Measurements from ENCODE around the gene RAB27A.

The RAB27A gene

DNA sequence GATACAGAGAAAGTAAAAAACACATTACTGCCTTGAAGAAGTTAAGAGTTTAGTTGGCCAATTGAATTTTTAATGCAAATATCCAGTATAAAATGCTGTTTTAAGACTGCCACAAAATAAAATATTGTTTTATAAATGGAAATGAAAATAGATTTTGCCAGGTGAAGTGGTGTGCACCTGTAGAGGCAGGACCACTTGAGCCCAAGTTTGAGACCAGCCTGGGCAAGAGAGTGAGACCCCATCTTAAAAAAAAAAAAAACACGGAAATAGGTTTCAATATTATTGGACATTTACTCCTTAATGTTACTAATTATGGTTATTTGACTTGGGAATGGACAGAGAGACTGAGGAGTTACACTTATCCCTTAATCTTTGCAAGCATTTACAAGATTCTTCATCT is 31.4 kb upstream of the RAB27A start:
- H3K27me3 ChIP-seq (replicated peaks; ENCODE audit: insufficient read depth, low read length), result no peaks in the 10 kb centered on the region

GRCh38 chr15:55320238-55320550 is 30.6 kb upstream of the RAB27A start:
- Histone ChIP-seq H3K9ac (ENCODE audit: low read length) (peak overlapping the region; percentile 83; the same call in 1 of the 2 replicates), H3K9me3 (replicated peaks; ENCODE audit: insufficient read depth, low read length) (no peaks in the 10 kb centered on the region), H2AFZ (ENCODE audit: low read length) (peak overlapping the region; percentile 55; the same call in 1 of the 2 replicates), H3K27ac (ENCODE audit: low read length) (peak overlapping the region; percentile 19; the same call in 1 of the 2 replicates), H3K79me2 (ENCODE audit: low read length) (peaks cover 39% of the 10 kb centered on the region), H3F3A (ENCODE audit: insufficient read depth, low read length) (peaks cover 16% of the 10 kb centered on the region; the same call in 1 of the 2 replicates), H3K4me3 (ENCODE audit: low read length) (peak overlapping the region; percentile 74), H3K9me2 (replicated peaks; ENCODE audit: insufficient read depth, low read length) (no peaks in the 10 kb centered on the region), H3K27me3 (replicated peaks; ENCODE audit: insufficient read depth, low read length) (no peaks in the 10 kb centered on the region), H3K36me3 (replicated peaks; ENCODE audit: insufficient read depth, low read length) (no peaks in the 10 kb centered on the region), H3K4me2 (ENCODE audit: low read depth, low read length) (peak overlapping the region; percentile 80), H4K20me1 (ENCODE audit: insufficient read depth, low read length) (no peaks in the 10 kb centered on the region), H3K4me1 (ENCODE audit: low read length) (peaks cover 3% of the 10 kb centered on the region; the same call in 1 of the 2 replicates)
- no peak for DNase-seq
- TF ChIP-seq EZH2phosphoT487 (IDR thresholded peaks at IDR 0.05; ENCODE audit: low read length), result no peak
- no peak for TF ChIP-seq CTCF (IDR thresholded peaks at IDR 0.05; ENCODE audit: low read length)
- TF ChIP-seq EZH2 (optimal IDR thresholded peaks at IDR 0.05; ENCODE audit: low read depth, low read length), result no peak

More for the DNA sequence above, 31.4 kb upstream of the RAB27A start:
- Histone ChIP-seq H3K27ac (ENCODE audit: low read length) (no peak overlapping the region), H2AFZ (ENCODE audit: low read length) (no peak overlapping the region), H3F3A (ENCODE audit: insufficient read depth, low read length) (peaks cover 16% of the 10 kb centered on the region; the same call in 1 of the 2 replicates), H3K79me2 (ENCODE audit: low read length) (peaks cover 39% of the 10 kb centered on the region), H3K4me3 (ENCODE audit: low read length) (no peak overlapping the region), H4K20me1 (ENCODE audit: insufficient read depth, low read length) (no peaks in the 10 kb centered on the region), H3K4me2 (ENCODE audit: low read depth, low read length) (no peak overlapping the region), H3K9ac (ENCODE audit: low read length) (no peak overlapping the region), H3K4me1 (ENCODE audit: low read length) (peaks cover 3% of the 10 kb centered on the region; the same call in 1 of the 2 replicates), H3K9me2 (replicated peaks; ENCODE audit: insufficient read depth, low read length) (no peaks in the 10 kb centered on the region), H3K36me3 (replicated peaks; ENCODE audit: insufficient read depth, low read length) (no peaks in the 10 kb centered on the region), H3K9me3 (replicated peaks; ENCODE audit: insufficient read depth, low read length) (no peaks in the 10 kb centered on the region)
- no peak for TF ChIP-seq EZH2phosphoT487 (IDR thresholded peaks at IDR 0.05; ENCODE audit: low read length)
- no peak for TF ChIP-seq EZH2 (optimal IDR thresholded peaks at IDR 0.05; ENCODE audit: low read depth, low read length)
- no peak for TF ChIP-seq CTCF (IDR thresholded peaks at IDR 0.05; ENCODE audit: low read length)
- DNase-seq, result no peak

GRCh38 chr15:55319537-55320237 is 30.1 kb upstream of the RAB27A start:
- no peaks in the 10 kb centered on the region for H3K9me3 ChIP-seq (replicated peaks; ENCODE audit: insufficient read depth, low read length)
- H3K4me1 ChIP-seq (ENCODE audit: low read length), result peaks cover 3% of the 10 kb centered on the region; the same call in 1 of the 2 replicates
- H3K4me2 ChIP-seq (ENCODE audit: low read depth, low read length), result peak overlapping the region; percentile 80
- DNase-seq, result peak; percentile 47
- peaks cover 16% of the 10 kb centered on the region; the same call in 1 of the 2 replicates for H3F3A ChIP-seq (ENCODE audit: insufficient read depth, low read length)
- no peaks in the 10 kb centered on the region for H3K36me3 ChIP-seq (replicated peaks; ENCODE audit: insufficient read depth, low read length)
- H2AFZ ChIP-seq (ENCODE audit: low read length), result peak overlapping the region; percentile 55
- H4K20me1 ChIP-seq (ENCODE audit: insufficient read depth, low read length), result no peaks in the 10 kb centered on the region
- H3K9ac ChIP-seq (ENCODE audit: low read length), result peak overlapping the region; percentile 83
- peak overlapping the region; percentile 78; the same call in 1 of the 2 replicates for H3K27ac ChIP-seq (ENCODE audit: low read length)
- TF ChIP-seq CTCF (IDR thresholded peaks at IDR 0.05; ENCODE audit: low read length), result no peak
- H3K4me3 ChIP-seq (ENCODE audit: low read length), result peak overlapping the region; percentile 74
- H3K27me3 ChIP-seq (replicated peaks; ENCODE audit: insufficient read depth, low read length), result no peaks in the 10 kb centered on the region
- H3K79me2 ChIP-seq (ENCODE audit: low read length), result peaks cover 39% of the 10 kb centered on the region
- H3K9me2 ChIP-seq (replicated peaks; ENCODE audit: insufficient read depth, low read length), result no peaks in the 10 kb centered on the region
